Retinal pigment epithelial cell (primary cell): ENCODE results near the gene ABCB11.

Source experiments
- DNase-seq: peaks from one replicate; pipeline ENCODE4 v3.0.0-alpha.2; 2010; ENCODE audit warnings: low read depth
- H3K4me3 ChIP-seq: 2 replicates; pipeline ENCODE4 v1.5.1; 2011; ENCODE audit warnings: mild to moderate bottlenecking, low read length, control low read depth, moderate library complexity
- TF ChIP-seq, protein P1 (sequence below): conservative IDR thresholded peaks from 2 replicates; pipeline ENCODE4 v1.5.1; 2011; ENCODE audit warnings: low read depth, low read length, control low read depth, inconsistent platforms

Gene ABCB11

GRCh38 chr2:169027234-169027633 is 3.9 kb downstream of the ABCB11 start:
- TF ChIP-seq, protein P1, sequence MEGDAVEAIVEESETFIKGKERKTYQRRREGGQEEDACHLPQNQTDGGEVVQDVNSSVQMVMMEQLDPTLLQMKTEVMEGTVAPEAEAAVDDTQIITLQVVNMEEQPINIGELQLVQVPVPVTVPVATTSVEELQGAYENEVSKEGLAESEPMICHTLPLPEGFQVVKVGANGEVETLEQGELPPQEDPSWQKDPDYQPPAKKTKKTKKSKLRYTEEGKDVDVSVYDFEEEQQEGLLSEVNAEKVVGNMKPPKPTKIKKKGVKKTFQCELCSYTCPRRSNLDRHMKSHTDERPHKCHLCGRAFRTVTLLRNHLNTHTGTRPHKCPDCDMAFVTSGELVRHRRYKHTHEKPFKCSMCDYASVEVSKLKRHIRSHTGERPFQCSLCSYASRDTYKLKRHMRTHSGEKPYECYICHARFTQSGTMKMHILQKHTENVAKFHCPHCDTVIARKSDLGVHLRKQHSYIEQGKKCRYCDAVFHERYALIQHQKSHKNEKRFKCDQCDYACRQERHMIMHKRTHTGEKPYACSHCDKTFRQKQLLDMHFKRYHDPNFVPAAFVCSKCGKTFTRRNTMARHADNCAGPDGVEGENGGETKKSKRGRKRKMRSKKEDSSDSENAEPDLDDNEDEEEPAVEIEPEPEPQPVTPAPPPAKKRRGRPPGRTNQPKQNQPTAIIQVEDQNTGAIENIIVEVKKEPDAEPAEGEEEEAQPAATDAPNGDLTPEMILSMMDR: no peak
- DNase-seq: no peak
- H3K4me3 ChIP-seq: no peak overlapping the region

DNA sequence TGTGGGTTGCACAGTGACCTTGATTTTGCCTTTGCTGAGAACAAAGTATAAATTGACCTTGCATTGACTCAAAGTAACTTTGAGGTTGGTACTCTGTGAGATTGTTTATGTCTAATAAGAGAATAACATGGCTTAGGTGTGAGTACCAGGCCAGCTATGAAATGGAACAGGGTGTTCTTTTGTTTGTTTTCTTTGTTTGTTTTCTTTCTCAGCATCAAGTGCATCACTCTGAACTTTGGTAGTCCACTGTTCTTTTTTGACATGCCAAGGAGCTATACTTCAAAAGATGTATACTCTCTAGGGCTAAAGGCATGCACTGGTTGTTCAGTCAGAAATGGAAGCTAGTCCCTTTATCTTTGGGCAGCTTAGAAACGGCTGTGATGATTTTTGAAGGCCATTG is 5.1 kb downstream of the ABCB11 start:
- TF ChIP-seq, protein P1: no peak
- no peak for DNase-seq

DNA sequence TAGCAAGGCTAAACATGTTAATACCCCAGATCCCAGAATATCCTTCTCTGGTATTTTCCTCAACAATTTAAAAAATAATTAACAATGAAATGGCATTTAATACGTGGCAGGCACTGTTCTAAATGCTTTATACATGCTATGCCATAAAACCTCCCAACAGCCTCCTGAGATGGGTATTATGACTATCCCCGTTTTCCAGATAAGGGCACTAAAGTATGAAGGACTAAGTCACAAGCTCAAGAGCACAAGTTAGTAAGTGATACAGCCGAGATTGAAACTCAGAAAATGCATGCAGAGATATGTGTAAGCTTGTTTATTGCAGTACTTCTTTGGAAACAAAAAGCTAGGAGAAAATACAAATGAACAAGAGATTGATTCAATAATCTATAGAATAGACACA is 8.0 kb downstream of the ABCB11 start:
- TF ChIP-seq, protein P1: no peak
- no peak overlapping the region for H3K4me3 ChIP-seq
- DNase-seq: no peak

More for the DNA sequence above, 5.1 kb downstream of the ABCB11 start:
- no peak overlapping the region for H3K4me3 ChIP-seq

GRCh38 chr2:169018390-169018789 is 12.7 kb downstream of the ABCB11 start:
- TF ChIP-seq, protein P1: no peak
- DNase-seq: no peak
- no peak overlapping the region for H3K4me3 ChIP-seq

GRCh38 chr2:169015943-169016342 is 15.2 kb downstream of the ABCB11 start:
- H3K4me3 ChIP-seq: no peak overlapping the region
- TF ChIP-seq, protein P1: no peak
- DNase-seq: no peak

GRCh38 chr2:169014780-169015179 is 16.3 kb downstream of the ABCB11 start:
- DNase-seq: no peak
- TF ChIP-seq, protein P1: no peak
- H3K4me3 ChIP-seq: no peak overlapping the region

GRCh38 chr2:169013628-169014026 is 17.5 kb downstream of the ABCB11 start:
- TF ChIP-seq, protein P1: no peak
- DNase-seq: no peak
- H3K4me3 ChIP-seq: no peak overlapping the region
